A549 treated with DMSO at 1 μM for 4 hours (cell line): ENCODE measurements around the gene ARMH4. TPM values are rescaled to one million over a fixed set of nuclear protein-coding genes. Genes with fewer than 3 reads are reported as not detected.

Experiments
- total RNA-seq: library from RNA; stranded (reverse); fragments of 200-300 nt; extraction: Qiagen RNA extraction; gene quantifications from 5 replicates; pipeline ENCODE4 v1.2.3, GENCODE V29; 2022; ENCODE audit warnings: low read depth

Gene ARMH4, protein sequence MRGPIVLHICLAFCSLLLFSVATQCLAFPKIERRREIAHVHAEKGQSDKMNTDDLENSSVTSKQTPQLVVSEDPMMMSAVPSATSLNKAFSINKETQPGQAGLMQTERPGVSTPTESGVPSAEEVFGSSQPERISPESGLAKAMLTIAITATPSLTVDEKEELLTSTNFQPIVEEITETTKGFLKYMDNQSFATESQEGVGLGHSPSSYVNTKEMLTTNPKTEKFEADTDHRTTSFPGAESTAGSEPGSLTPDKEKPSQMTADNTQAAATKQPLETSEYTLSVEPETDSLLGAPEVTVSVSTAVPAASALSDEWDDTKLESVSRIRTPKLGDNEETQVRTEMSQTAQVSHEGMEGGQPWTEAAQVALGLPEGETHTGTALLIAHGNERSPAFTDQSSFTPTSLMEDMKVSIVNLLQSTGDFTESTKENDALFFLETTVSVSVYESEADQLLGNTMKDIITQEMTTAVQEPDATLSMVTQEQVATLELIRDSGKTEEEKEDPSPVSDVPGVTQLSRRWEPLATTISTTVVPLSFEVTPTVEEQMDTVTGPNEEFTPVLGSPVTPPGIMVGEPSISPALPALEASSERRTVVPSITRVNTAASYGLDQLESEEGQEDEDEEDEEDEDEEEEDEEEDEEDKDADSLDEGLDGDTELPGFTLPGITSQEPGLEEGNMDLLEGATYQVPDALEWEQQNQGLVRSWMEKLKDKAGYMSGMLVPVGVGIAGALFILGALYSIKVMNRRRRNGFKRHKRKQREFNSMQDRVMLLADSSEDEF
- 0.49 to 1.8 TPM (median 0.79 TPM) in 5 replicates for total RNA-seq

GRCh38 chr14:58152014-58152857 lies at the start of gene ARMH4:
Gene ARMH4 (minus strand): TSS chr14:58152213. CDS start chr14:58139358, 12,855 bp downstream.

GRCh38 chr14:58199726-58200479 lies 47.9 kb upstream of the ARMH4 start, which contains the start of gene ACTR10:
Gene ACTR10 (plus strand): TSS chr14:58200149. CDS start chr14:58200218, 69 bp downstream.

Other genes with a start within 250 kb of the ARMH4 start
- 43.9 to 55.5 TPM (median 47.4 TPM) in 5 replicates for gene ACTR10, start 47.9 kb upstream of the ARMH4 start, total RNA-seq
- 187 to 247 TPM (median 210 TPM) in 5 replicates for gene PSMA3, start 92.6 kb upstream of the ARMH4 start, total RNA-seq
- gene ARID4A, start 146.3 kb upstream of the ARMH4 start, total RNA-seq: 3.6 to 7.1 TPM (median 5.9 TPM) in 5 replicates
- not detected in 5 replicates for gene TOMM20L, start 243.7 kb upstream of the ARMH4 start, total RNA-seq